Tibial nerve (tissue), 4 donors: ENCODE measurements around the gene NSA2. TPM values are rescaled to one million over a fixed set of nuclear protein-coding genes. Genes with fewer than 3 reads are reported as not detected.

ENCODE experiments used
- DNase-seq, 2 donors: peaks; one replicate each; pipeline ENCODE4 v3.0.0-alpha.2; 2019; ENCODE audit warnings: low spot score in 2 of 2
- H3K27ac ChIP-seq, 4 donors: fragments of 200-600 bp; sonication (generic) in 3 of 4; one replicate each; pipeline ENCODE4 v1.5.1; 2017 to 2019; ENCODE audit warnings: mild to moderate bottlenecking in 1 of 4
- H3K27me3 ChIP-seq, 2 donors: fragments of 200-600 bp; sonication (generic) in 1 of 2; one replicate each; pipeline versions ENCODE4 v1.5.1 to v1.6.0; 2017 to 2019
- H3K36me3 ChIP-seq, 3 donors: fragments of 200-600 bp; sonication (generic); one replicate each; pipeline ENCODE4 v1.5.1; 2018 to 2019
- H3K4me1 ChIP-seq, 4 donors: fragments of 200-600 bp; sonication (generic) in 3 of 4; one replicate each; pipeline ENCODE4 v1.5.1; 2017 to 2019
- H3K4me3 ChIP-seq, 4 donors: fragments of 200-600 bp; sonication (generic) in 3 of 4; one replicate each; pipeline ENCODE4 v1.5.1; 2017 to 2019; ENCODE audit warnings: mild to moderate bottlenecking in 1 of 4, moderate library complexity in 1 of 4
- H3K9me3 ChIP-seq, 4 donors: fragments of 200-600 bp; sonication (generic) in 3 of 4; one replicate each; pipeline ENCODE4 v1.5.1; 2017 to 2019
- EP300 ChIP-seq, 2 donors: sonication (generic); formaldehyde crosslinking; IDR thresholded peaks; one replicate each; pipeline ENCODE4 v1.6.1; 2017; ENCODE audit warnings: antibody characterized with exemption in 2 of 2, mild to moderate bottlenecking in 1 of 2
- POLR2A ChIP-seq, 2 donors: fragments of 450-650 bp; IDR thresholded peaks; one replicate each; pipeline ENCODE4 v1.6.1; 2017; ENCODE audit warnings: antibody characterized with exemption in 2 of 2, mild to moderate bottlenecking in 2 of 2, moderate library complexity in 2 of 2
- WGBS, 2 donors: methylation state at CpG; one replicate each; pipeline ENCODE4 v1.1.5; 2018; 5-methylcytosine and 5-hydroxymethylcytosine counted together
- total RNA-seq, 4 donors: library from RNA; depleted of rRNA; stranded (reverse); fragments of >200 nt; gene quantifications; one replicate each; pipeline ENCODE4 v1.1.0, GENCODE V29; 2016
- TF ChIP-seq, protein P1 (sequence below), 5 experiments: fragments of 200-600 bp in 3 of 5; fragments of 450-650 bp in 2 of 5; sonication (generic) in 3 of 5; IDR thresholded peaks; one replicate each; pipeline ENCODE4 v1.5.1; 2016 to 2019; ENCODE audit warnings: antibody characterized with exemption in 5 of 5, mild to moderate bottlenecking in 3 of 5, moderate library complexity in 2 of 5

NSA2 gene
- total RNA-seq, 4 donors from 2014 or later = 41.8 to 116 (median 93.2) TPM

DNA sequence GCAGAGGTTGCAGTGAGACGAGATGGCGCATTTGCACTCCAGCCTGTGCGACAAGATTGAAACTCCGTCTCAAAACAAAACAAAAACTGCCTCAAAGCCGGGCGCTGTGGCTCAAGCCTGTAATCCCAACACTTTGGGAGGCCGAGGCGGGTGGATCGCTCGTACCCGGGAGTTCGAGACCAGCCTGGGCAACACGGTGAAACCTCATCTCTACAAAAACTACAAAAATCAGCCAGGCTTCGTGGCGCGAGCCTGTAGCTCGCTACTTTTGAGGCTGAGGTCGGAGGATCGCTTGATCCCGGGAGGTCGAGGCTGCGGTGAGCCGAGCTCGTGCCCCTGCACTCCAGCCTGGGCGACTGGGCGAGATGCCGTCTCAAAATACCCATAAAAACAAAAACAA, 1.1 kb upstream of the NSA2 start:
- TF ChIP-seq EP300 (IDR thresholded peaks at IDR 0.05) = no peak
- TF ChIP-seq, protein P1, sequence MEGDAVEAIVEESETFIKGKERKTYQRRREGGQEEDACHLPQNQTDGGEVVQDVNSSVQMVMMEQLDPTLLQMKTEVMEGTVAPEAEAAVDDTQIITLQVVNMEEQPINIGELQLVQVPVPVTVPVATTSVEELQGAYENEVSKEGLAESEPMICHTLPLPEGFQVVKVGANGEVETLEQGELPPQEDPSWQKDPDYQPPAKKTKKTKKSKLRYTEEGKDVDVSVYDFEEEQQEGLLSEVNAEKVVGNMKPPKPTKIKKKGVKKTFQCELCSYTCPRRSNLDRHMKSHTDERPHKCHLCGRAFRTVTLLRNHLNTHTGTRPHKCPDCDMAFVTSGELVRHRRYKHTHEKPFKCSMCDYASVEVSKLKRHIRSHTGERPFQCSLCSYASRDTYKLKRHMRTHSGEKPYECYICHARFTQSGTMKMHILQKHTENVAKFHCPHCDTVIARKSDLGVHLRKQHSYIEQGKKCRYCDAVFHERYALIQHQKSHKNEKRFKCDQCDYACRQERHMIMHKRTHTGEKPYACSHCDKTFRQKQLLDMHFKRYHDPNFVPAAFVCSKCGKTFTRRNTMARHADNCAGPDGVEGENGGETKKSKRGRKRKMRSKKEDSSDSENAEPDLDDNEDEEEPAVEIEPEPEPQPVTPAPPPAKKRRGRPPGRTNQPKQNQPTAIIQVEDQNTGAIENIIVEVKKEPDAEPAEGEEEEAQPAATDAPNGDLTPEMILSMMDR (IDR thresholded peaks at IDR 0.05) = no peak
- no peak for TF ChIP-seq POLR2A (IDR thresholded peaks at IDR 0.05)
- Histone ChIP-seq H3K36me3 (peaks cover 0 to 25% (median 13%) of the 10 kb centered on the region in 3 donors), H3K9me3 (no peaks in the 10 kb centered on the region), H3K4me3 (peak overlapping the region; percentile 67 to 86 (median 82)), H3K27me3 (no peaks in the 10 kb centered on the region), H3K27ac (peak overlapping the region in 3 of 4 donors; percentile 21 to 86 (median 71)), H3K4me1 (peaks cover 0 to 45% (median 22%) of the 10 kb centered on the region in 4 donors)
- DNase-seq = no peak
- 64 to 67% methylated on average over 27 of the region's 27 CpGs for WGBS, 2 donors

DNA sequence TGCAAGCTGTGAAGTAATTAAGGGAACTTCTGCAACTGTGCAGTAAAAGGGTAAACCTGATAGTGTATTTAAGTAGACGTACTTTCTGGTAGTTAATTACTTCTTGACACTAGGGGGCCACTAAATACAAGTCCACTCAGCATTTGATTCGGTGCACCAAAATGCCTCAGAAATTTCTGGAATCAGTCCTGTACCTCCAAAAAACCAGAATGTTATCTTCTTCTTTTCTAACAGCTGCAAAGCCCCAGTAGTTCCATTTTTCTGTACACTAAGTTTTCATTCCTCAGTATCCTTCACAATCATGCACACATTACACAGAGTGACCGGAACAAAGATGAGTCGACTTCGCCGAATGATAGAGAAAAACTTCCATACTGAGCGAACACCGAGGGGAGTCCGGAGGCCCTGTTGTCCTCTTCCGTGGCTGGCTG, 616 bp upstream of the NSA2 start:
- DNase-seq = peak in 1 of 2 donors; percentile 7
- peaks cover 0 to 30% (median 13%) of the 10 kb centered on the region in 3 donors for H3K36me3 ChIP-seq
- WGBS, 2 donors = 1 to 2% methylated on average over 10 of the region's 10 CpGs
- peak overlapping the region; percentile 67 to 86 (median 82) for H3K4me3 ChIP-seq
- H3K27me3 ChIP-seq = no peaks in the 10 kb centered on the region
- H3K9me3 ChIP-seq = no peaks in the 10 kb centered on the region
- TF ChIP-seq POLR2A (IDR thresholded peaks at IDR 0.05) (no peak), EP300 (IDR thresholded peaks at IDR 0.05) (no peak)
- TF ChIP-seq, protein P1 (IDR thresholded peaks at IDR 0.05) = peak; percentile 8 to 43 (median 27)
- peaks cover 0 to 45% (median 22%) of the 10 kb centered on the region in 4 donors for H3K4me1 ChIP-seq
- peak overlapping the region; percentile 23 to 86 (median 74) for H3K27ac ChIP-seq

DNA sequence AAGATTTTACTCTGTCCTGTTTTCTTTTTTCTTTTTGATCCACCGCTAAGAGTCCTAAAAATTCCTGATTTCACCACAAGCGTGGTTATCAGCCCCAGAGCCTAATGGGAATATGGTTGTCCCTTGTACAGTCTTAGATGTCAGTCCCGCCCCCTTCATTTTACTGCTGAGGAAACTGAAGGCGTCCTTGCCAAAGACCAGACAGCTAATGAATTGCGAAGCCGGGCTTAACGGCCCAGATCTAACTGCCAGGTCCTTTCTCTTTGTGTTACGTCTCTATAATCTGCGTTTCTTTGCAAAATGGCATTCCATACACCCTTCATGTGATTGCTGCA, 497 bp downstream of the NSA2 start:
- Histone ChIP-seq H3K36me3 (peaks cover 0 to 36% (median 13%) of the 10 kb centered on the region in 3 donors), H3K27ac (peak overlapping the region in 3 of 4 donors; percentile 77 to 86 (median 80)), H3K27me3 (no peaks in the 10 kb centered on the region), H3K4me1 (peaks cover 0 to 45% (median 22%) of the 10 kb centered on the region in 4 donors), H3K4me3 (peak overlapping the region; percentile 67 to 86 (median 82)), H3K9me3 (no peaks in the 10 kb centered on the region)
- WGBS, 2 donors = 0% methylated on average over 9 of the region's 9 CpGs
- DNase-seq = no peak
- TF ChIP-seq EP300 (IDR thresholded peaks at IDR 0.05) (no peak), POLR2A (IDR thresholded peaks at IDR 0.05) (no peak)
- TF ChIP-seq, protein P1 (IDR thresholded peaks at IDR 0.05) = no peak

DNA sequence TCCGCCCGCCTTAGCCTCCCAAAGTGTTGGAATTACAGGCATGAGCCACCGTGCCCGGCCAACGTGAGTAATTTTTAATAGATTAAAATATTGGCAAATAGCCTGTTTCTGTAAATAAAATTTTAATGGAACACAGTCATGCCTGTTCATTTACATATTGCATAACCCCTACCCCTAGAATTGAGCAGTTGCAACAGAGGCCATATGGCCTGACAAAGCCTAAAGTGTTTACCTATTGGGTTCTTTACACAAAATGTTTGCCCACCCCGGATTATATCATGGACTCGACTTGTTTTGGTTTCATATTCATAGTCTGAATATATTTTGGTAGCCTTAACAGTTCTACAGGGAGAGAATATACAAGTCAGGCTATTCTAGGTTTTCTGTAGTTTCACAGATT, 5.3 kb downstream of the NSA2 start:
- no peak overlapping the region for H3K27ac ChIP-seq
- H3K9me3 ChIP-seq = no peaks in the 10 kb centered on the region
- H3K36me3 ChIP-seq = peaks cover 0 to 84% (median 13%) of the 10 kb centered on the region in 3 donors
- WGBS, 2 donors = 86 to 90% methylated on average over 7 of the region's 7 CpGs
- peaks cover 0 to 13% (median 7%) of the 10 kb centered on the region in 4 donors for H3K4me1 ChIP-seq
- H3K27me3 ChIP-seq = no peaks in the 10 kb centered on the region
- DNase-seq = no peak
- TF ChIP-seq POLR2A (IDR thresholded peaks at IDR 0.05) (no peak), EP300 (IDR thresholded peaks at IDR 0.05) (no peak)
- TF ChIP-seq, protein P1 (IDR thresholded peaks at IDR 0.05) = no peak
- H3K4me3 ChIP-seq = no peak overlapping the region

DNA sequence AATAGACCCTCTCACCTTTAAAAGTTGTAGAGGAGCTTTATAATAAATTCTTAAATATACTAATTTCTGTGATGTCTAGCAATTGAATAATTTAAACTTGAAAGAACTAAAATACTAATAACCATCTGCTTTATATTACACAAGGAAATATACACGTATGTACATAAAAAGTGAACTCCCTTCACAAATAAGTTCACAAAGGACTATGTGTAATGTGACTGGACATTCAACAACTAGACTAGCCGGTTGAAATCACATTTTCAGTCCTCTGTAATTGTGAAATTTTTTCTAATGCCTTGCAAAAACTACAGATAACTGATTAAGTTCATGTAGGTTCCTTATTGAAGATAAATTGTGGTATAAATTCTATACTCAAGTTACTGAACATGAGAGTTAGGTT, 11.6 kb downstream of the NSA2 start:
- no peak for DNase-seq
- Histone ChIP-seq H3K4me3 (no peak overlapping the region), H3K27ac (no peak overlapping the region), H3K4me1 (no peaks in the 10 kb centered on the region), H3K9me3 (no peaks in the 10 kb centered on the region), H3K27me3 (no peaks in the 10 kb centered on the region), H3K36me3 (peaks cover 0 to 49% (median 0%) of the 10 kb centered on the region in 3 donors)
- 76 to 80% methylated on average over 2 of the region's 2 CpGs for WGBS, 2 donors
- TF ChIP-seq, protein P1 (IDR thresholded peaks at IDR 0.05) = no peak
- TF ChIP-seq POLR2A (IDR thresholded peaks at IDR 0.05) (no peak), EP300 (IDR thresholded peaks at IDR 0.05) (no peak)
